Measurements from ENCODE around the gene COMMD9. TPM values are rescaled to one million over a fixed set of nuclear protein-coding genes. Genes with fewer than 3 reads are reported as not detected.

COMMD9 gene
- total and polyA plus RNA-seq, 2 donors (not counting 1 experiment from before 2014, with no cell fraction given), result 41.3 to 47.4 TPM

- no peaks in the 10 kb centered on the region for H3K9me3 Mint-ChIP-seq (ENCODE audit: insufficient read depth)
- H3K4me1 ChIP-seq (ENCODE audit: control insufficient read depth in 2 of 2, insufficient read depth in 2 of 2, low read length in 2 of 2), result no peaks in the 10 kb centered on the region
- no peak overlapping the region for H3K4me3 ChIP-seq (ENCODE audit: control extremely low read depth in 1 of 5, extremely low read depth in 1 of 5, insufficient read depth in 1 of 5, low read depth in 2 of 5, low read length in 4 of 5)
- no peak overlapping the region for H3K27ac ChIP-seq (ENCODE audit: low read length in 2 of 2)
- H3K27me3 ChIP-seq (replicated peaks in 1 of 4; ENCODE audit: control extremely low read depth in 1 of 4, control insufficient read depth in 3 of 4, insufficient read depth in 4 of 4, low read length in 3 of 4), result peaks cover 0 to 8% (median 4%) of the 10 kb centered on the region in 4 experiments
- H3K27me3 Mint-ChIP-seq, result peaks cover 46% of the 10 kb centered on the region
- H3K4me1 Mint-ChIP-seq, result no peaks in the 10 kb centered on the region
- no peak for TF ChIP-seq EZH2 (IDR thresholded peaks at IDR 0.05; ENCODE audit: borderline replicate concordance, insufficient read depth, low read depth, low read length, poor library complexity, severe bottlenecking)
- TF ChIP-seq CTCF (IDR thresholded peaks at IDR 0.05), result no peak
- H3K9ac ChIP-seq (ENCODE audit: low read length), result no peak overlapping the region
- no peaks in the 10 kb centered on the region for H3K79me2 ChIP-seq (ENCODE audit: control insufficient read depth, insufficient read depth, low read length)
- ChIA-PET POLR2A (no interaction called here), CTCF (interaction anchor here (1.3 to 1.5 kb wide), 2 partner anchors 22 to 178 kb away, joined by 4 to 6 read pairs; no protein-coding TSS in a partner anchor)
- no peaks in the 10 kb centered on the region for H4K20me1 ChIP-seq (ENCODE audit: control insufficient read depth, insufficient read depth, low read length, poor library complexity, severe bottlenecking)
- no peaks in the 10 kb centered on the region for H3K9me3 ChIP-seq (ENCODE audit: control extremely low read depth in 1 of 3, control insufficient read depth in 2 of 3, insufficient read depth in 1 of 3, low read length in 2 of 3)
- no peaks in the 10 kb centered on the region for H3K36me3 ChIP-seq (replicated peaks in 1 of 2; ENCODE audit: control extremely low read depth in 1 of 2, control insufficient read depth in 1 of 2, extremely low read depth in 1 of 2, insufficient read depth in 2 of 2, low read length in 1 of 2)
- no peak overlapping the region for H3K4me3 Mint-ChIP-seq
- no peak overlapping the region for H2AFZ ChIP-seq (ENCODE audit: insufficient read depth, low read depth, low read length, poor library complexity, severe bottlenecking)
- ATAC-seq (ENCODE audit: low read depth) (no peak), DNase-seq (no peak)
- intact Hi-C loops (cut with micrococcal nuclease), result no loop called here
- H3K27ac Mint-ChIP-seq, result no peak overlapping the region
- no peak overlapping the region for H3K4me2 ChIP-seq (replicated peaks; ENCODE audit: low read depth, low read length, poor library complexity, severe bottlenecking)
- 81% methylated on average over 3 of the region's 6 CpGs for WGBS (ENCODE audit: insufficient coverage)
Observed at GRCh38 chr11:36314434-36314767, 25.2 kb upstream of the COMMD9 start.

- intact Hi-C loops (cut with micrococcal nuclease), result no loop called here
Observed at GRCh38 chr11:36313750-36314433, 24.7 kb upstream of the COMMD9 start.

More at GRCh38 chr11:36313750-36314433, 24.7 kb upstream of the COMMD9 start:
- H3K27me3 ChIP-seq (replicated peaks in 1 of 4; ENCODE audit: control extremely low read depth in 1 of 4, control insufficient read depth in 3 of 4, insufficient read depth in 4 of 4, low read length in 3 of 4), result peaks cover 0 to 8% (median 4%) of the 10 kb centered on the region in 4 experiments
- Mint-ChIP-seq H3K9me3 (ENCODE audit: insufficient read depth) (no peaks in the 10 kb centered on the region), H3K27ac (no peak overlapping the region), H3K4me1 (no peaks in the 10 kb centered on the region), H3K27me3 (peaks cover 50% of the 10 kb centered on the region), H3K4me3 (no peak overlapping the region)
- no peaks in the 10 kb centered on the region for H3K79me2 ChIP-seq (ENCODE audit: control insufficient read depth, insufficient read depth, low read length)
- no peak overlapping the region for H2AFZ ChIP-seq (ENCODE audit: insufficient read depth, low read depth, low read length, poor library complexity, severe bottlenecking)
- no peaks in the 10 kb centered on the region for H3K4me1 ChIP-seq (ENCODE audit: control insufficient read depth in 2 of 2, insufficient read depth in 2 of 2, low read length in 2 of 2)
- H3K4me3 ChIP-seq (ENCODE audit: control extremely low read depth in 1 of 5, extremely low read depth in 1 of 5, insufficient read depth in 1 of 5, low read depth in 2 of 5, low read length in 4 of 5), result no peak overlapping the region
- WGBS (ENCODE audit: insufficient coverage), result 65% methylated on average over 3 of the region's 3 CpGs
- no peak for TF ChIP-seq CTCF (IDR thresholded peaks at IDR 0.05)
- TF ChIP-seq EZH2 (IDR thresholded peaks at IDR 0.05; ENCODE audit: borderline replicate concordance, insufficient read depth, low read depth, low read length, poor library complexity, severe bottlenecking), result no peak
- H3K4me2 ChIP-seq (replicated peaks; ENCODE audit: low read depth, low read length, poor library complexity, severe bottlenecking), result no peak overlapping the region
- POLR2A ChIA-PET, result no interaction called here
- ATAC-seq (ENCODE audit: low read depth) (no peak), DNase-seq (no peak)
- H3K9me3 ChIP-seq (ENCODE audit: control extremely low read depth in 1 of 3, control insufficient read depth in 2 of 3, insufficient read depth in 1 of 3, low read length in 2 of 3), result no peaks in the 10 kb centered on the region
- H3K27ac ChIP-seq (ENCODE audit: low read length in 2 of 2), result no peak overlapping the region
- CTCF ChIA-PET, result interaction anchor here (1.3 to 1.5 kb wide), 2 partner anchors 21 to 179 kb away, joined by 4 to 6 read pairs; no protein-coding TSS in a partner anchor
- no peaks in the 10 kb centered on the region for H4K20me1 ChIP-seq (ENCODE audit: control insufficient read depth, insufficient read depth, low read length, poor library complexity, severe bottlenecking)
- H3K36me3 ChIP-seq (replicated peaks in 1 of 2; ENCODE audit: control extremely low read depth in 1 of 2, control insufficient read depth in 1 of 2, extremely low read depth in 1 of 2, insufficient read depth in 2 of 2, low read length in 1 of 2), result no peaks in the 10 kb centered on the region
- no peak overlapping the region for H3K9ac ChIP-seq (ENCODE audit: low read length)
